Measurements from ENCODE around the gene ANKS1B. TPM values are rescaled to one million over a fixed set of nuclear protein-coding genes. Genes with fewer than 3 reads are reported as not detected.

The ANKS1B gene
- total RNA-seq, 1 experiment from 2014 or later = 0.54 TPM

- ChIA-PET RAD21 (ENCODE audit: low non-redundant PET in 1 of 2, low total read pairs in 2 of 2, uncharacterized antibody in 2 of 2, unreplicated experiment in 2 of 2) (no interaction called here), POLR2A (no interaction called here)
These were observed 215.2 kb downstream of the ANKS1B start for GRCh38 chr12:99769396-99769980.

More at GRCh38 chr12:99769396-99769980, 215.2 kb downstream of the ANKS1B start:
- H3K4me1 ChIP-seq (ENCODE audit: control insufficient read depth in 1 of 2, insufficient read depth in 2 of 2, low read length in 2 of 2) = no peaks in the 10 kb centered on the region
- H3K27me3 ChIP-seq (ENCODE audit: insufficient read depth, low read length) = peaks cover 29% of the 10 kb centered on the region
- no peak overlapping the region for H2AFZ ChIP-seq (ENCODE audit: low read depth, low read length, poor library complexity, severe bottlenecking)
- no peak overlapping the region for H3K9ac ChIP-seq (ENCODE audit: low read length)
- H3K4me3 ChIP-seq (replicated peaks in 1 of 2; ENCODE audit: low read depth in 1 of 2, low read length in 2 of 2) = no peak overlapping the region
- no peak overlapping the region for H3K27ac ChIP-seq (ENCODE audit: low read depth, low read length)
- H3K36me3 ChIP-seq (ENCODE audit: control insufficient read depth in 1 of 2, insufficient read depth in 2 of 2, low read length in 2 of 2) = no peaks in the 10 kb centered on the region
- DNase-seq (ENCODE audit: low read depth, low spot score) (no peak), ATAC-seq (no peak)
- no peaks in the 10 kb centered on the region for H3K79me2 ChIP-seq (ENCODE audit: insufficient read depth, low read length)
- intact Hi-C loops (cut with micrococcal nuclease) = loop anchor here (2.0 to 5.0 kb wide), 2 partner anchors 382 to 727 kb away; no protein-coding TSS in a partner anchor
- BruUV-seq (replicated peaks) = no TSS peak
- H3K9me3 ChIP-seq (ENCODE audit: control insufficient read depth in 1 of 2, insufficient read depth in 1 of 2, low read depth in 1 of 2, low read length in 2 of 2) = no peaks in the 10 kb centered on the region
- TF ChIP-seq REST (IDR thresholded peaks at IDR 0.05; ENCODE audit: low read depth) (no peak), EGR1 (IDR thresholded peaks at IDR 0.05; ENCODE audit: low read depth) (no peak), JUND (IDR thresholded peaks at IDR 0.05) (no peak), POLR2AphosphoS5 (IDR thresholded peaks at IDR 0.05; ENCODE audit: low read depth, low read length) (no peak), CTCF (IDR thresholded peaks at IDR 0.05 in 2 of 3, conservative IDR thresholded peaks at IDR 0.05 in 1 of 3; ENCODE audit: borderline replicate concordance in 1 of 3, insufficient read depth in 1 of 3, low read depth in 2 of 3, low read length in 2 of 3) (no peak), EZH2 (IDR thresholded peaks at IDR 0.05) (no peak), RAD21 (IDR thresholded peaks at IDR 0.05; ENCODE audit: low read depth) (no peak), CBX3 (IDR thresholded peaks at IDR 0.05; ENCODE audit: low read depth) (no peak), FOSL1 (IDR thresholded peaks at IDR 0.05; ENCODE audit: low read depth) (no peak), EZH2phosphoT487 (IDR thresholded peaks at IDR 0.05; ENCODE audit: borderline replicate concordance) (no peak), ELF1 (IDR thresholded peaks at IDR 0.05; ENCODE audit: borderline replicate concordance, low read depth) (no peak), ZFX (IDR thresholded peaks at IDR 0.05) (no peak), MAX (IDR thresholded peaks at IDR 0.05) (no peak), SRF (IDR thresholded peaks at IDR 0.05; ENCODE audit: low read depth) (no peak), ZBTB33 (IDR thresholded peaks at IDR 0.05; ENCODE audit: extremely low read depth, insufficient replicate concordance, low read length) (no peak), CEBPB (IDR thresholded peaks at IDR 0.05; ENCODE audit: low read depth) (no peak)
- no peaks in the 10 kb centered on the region for H3K9me2 ChIP-seq (ENCODE audit: insufficient read depth)
- CTCF ChIA-PET = interaction anchor here (0.9 kb wide), 1 partner anchor 726 kb away, joined by 3 read pairs; no protein-coding TSS in a partner anchor
- H4K20me1 ChIP-seq (ENCODE audit: insufficient read depth) = no peaks in the 10 kb centered on the region
- no peak overlapping the region for H3K4me2 ChIP-seq (ENCODE audit: low read length)

Data from HCT116 (cell line).